Trophoblast cell (in vitro differentiated cells and primary cell): ENCODE data around the gene FAM193A.
A peak's percentile ranks its signal among the peaks of the same experiment; 100 is the strongest.
"Not testable (repeated sequence)": the region's sequence is repeated elsewhere in the genome, so short reads cannot be mapped to it uniquely, and the experiment has no call there.

ENCODE experiments used
- DNase-seq, 2 donors: peaks; one replicate each; pipeline ENCODE4 v3.0.0-alpha.2; 2016
- H2AFZ ChIP-seq: 2 replicates; pipeline ENCODE4 v1.6.1; 2013; ENCODE audit warnings: low read length, moderate library complexity, mild to moderate bottlenecking; ENCODE audit not compliant: insufficient read depth, poor library complexity
- H2AK5ac ChIP-seq: 2 replicates; pipeline ENCODE4 v1.6.1; 2013; ENCODE audit warnings: mild to moderate bottlenecking, low read length
- H2BK120ac ChIP-seq: 2 replicates; pipeline ENCODE4 v1.6.1; 2013; ENCODE audit warnings: low read length, mild to moderate bottlenecking, moderate library complexity; ENCODE audit not compliant: insufficient read depth, poor library complexity
- H2BK12ac ChIP-seq: 2 replicates; pipeline ENCODE4 v1.6.1; 2013; ENCODE audit warnings: mild to moderate bottlenecking, low read length, moderate library complexity
- H2BK5ac ChIP-seq: 2 replicates; pipeline ENCODE4 v1.6.1; 2013; ENCODE audit warnings: low read length, low read depth, moderate library complexity, mild to moderate bottlenecking; ENCODE audit not compliant: poor library complexity
- H3K14ac ChIP-seq: 2 replicates; pipeline ENCODE4 v1.6.1; 2013; ENCODE audit warnings: mild to moderate bottlenecking, low read length
- H3K18ac ChIP-seq: 2 replicates; pipeline ENCODE4 v1.6.1; 2013; ENCODE audit warnings: mild to moderate bottlenecking, low read length
- H3K23ac ChIP-seq: 2 replicates; pipeline ENCODE4 v1.6.1; 2013; ENCODE audit warnings: low read length
- H3K27ac ChIP-seq: 2 replicates; pipeline ENCODE4 v1.5.1; 2013; ENCODE audit warnings: low read depth, mild to moderate bottlenecking, inconsistent platforms, low read length, moderate library complexity
- H3K27me3 ChIP-seq: 2 replicates; pipeline ENCODE4 v1.6.1; 2013; ENCODE audit warnings: inconsistent platforms, mild to moderate bottlenecking, low read length, moderate library complexity; ENCODE audit not compliant: insufficient read depth
- H3K36me3 ChIP-seq, 2 experiments: 1 replicate in 1 of 2; 2 replicates in 1 of 2; pipeline ENCODE4 v1.6.1; 2013; ENCODE audit warnings: low read length in 2 of 2, mild to moderate bottlenecking in 2 of 2, moderate library complexity in 1 of 2; ENCODE audit not compliant: insufficient read depth in 2 of 2, control insufficient read depth in 1 of 2
- H3K4ac ChIP-seq: 2 replicates; pipeline ENCODE4 v1.6.1; 2013; ENCODE audit warnings: low read depth, mild to moderate bottlenecking, low read length, moderate library complexity
- H3K4me1 ChIP-seq, 2 experiments: 1 replicate in 1 of 2; 2 replicates in 1 of 2; pipeline ENCODE4 v1.6.1; 2013; ENCODE audit warnings: low read length in 2 of 2, mild to moderate bottlenecking in 2 of 2, moderate library complexity in 1 of 2; ENCODE audit not compliant: insufficient read depth in 2 of 2, control insufficient read depth in 1 of 2
- H3K4me2 ChIP-seq: 2 replicates; pipeline ENCODE4 v1.6.1; 2013; ENCODE audit warnings: inconsistent platforms, mild to moderate bottlenecking, low read length, moderate library complexity
- H3K4me3 ChIP-seq: 2 replicates; pipeline ENCODE4 v1.5.1; 2013; ENCODE audit warnings: mild to moderate bottlenecking, low read depth, low read length, inconsistent platforms
- H3K79me1 ChIP-seq: one replicate; pipeline ENCODE4 v1.6.1; 2013; ENCODE audit warnings: low read length
- H3K79me2 ChIP-seq: 2 replicates; pipeline ENCODE4 v1.6.1; 2013; ENCODE audit warnings: low read length, mild to moderate bottlenecking; ENCODE audit not compliant: control insufficient read depth, insufficient read depth, poor library complexity
- H3K9ac ChIP-seq: 2 replicates; pipeline ENCODE4 v1.6.1; 2013; ENCODE audit warnings: mild to moderate bottlenecking, low read length
- H3K9me3 ChIP-seq: 2 replicates; pipeline ENCODE4 v1.6.1; 2013; ENCODE audit warnings: low read depth, mild to moderate bottlenecking, control low read depth, inconsistent platforms, low read length; ENCODE audit not compliant: insufficient read depth
- H4K12ac ChIP-seq: 2 replicates; pipeline ENCODE4 v1.6.1; 2013; ENCODE audit warnings: low read depth, mild to moderate bottlenecking, low read length, moderate library complexity
- H4K8ac ChIP-seq: 2 replicates; pipeline ENCODE4 v1.6.1; 2013; ENCODE audit warnings: low read depth, mild to moderate bottlenecking, low read length, moderate library complexity
- H4K91ac ChIP-seq: one replicate; pipeline ENCODE4 v1.6.1; 2013; ENCODE audit warnings: low read depth, mild to moderate bottlenecking, low read length, moderate library complexity
- WGBS: extraction: QIAGEN DNeasy Blood & Tissue Kit; methylation state at CpG from one replicate; pipeline ENCODE4 v1.1.7; 2013; ENCODE audit warnings: missing lambda C conversion rate; ENCODE audit not compliant: insufficient read length, insufficient coverage; ENCODE audit errors: extremely low coverage; 5-methylcytosine and 5-hydroxymethylcytosine counted together

The FAM193A gene

DNA sequence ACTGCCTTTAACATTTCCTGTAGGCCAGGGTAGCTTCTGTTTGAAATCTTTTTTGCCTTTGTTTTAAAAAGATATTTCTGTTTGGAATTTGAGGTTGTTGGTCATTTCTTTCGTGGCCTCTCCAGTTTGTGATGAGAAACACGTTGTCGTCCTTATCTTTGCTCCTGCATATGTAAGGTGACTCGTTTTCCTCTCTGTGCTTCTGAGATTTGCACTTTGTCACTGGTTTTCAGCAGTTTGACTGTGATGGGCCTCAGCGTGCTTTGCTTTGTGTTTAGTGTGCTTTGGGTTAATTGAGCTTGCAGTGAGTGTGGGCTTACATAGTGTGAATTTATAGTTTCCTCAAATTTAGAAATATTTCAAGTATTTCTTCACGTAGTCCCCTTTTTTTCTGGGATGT is 81.5 kb downstream of the FAM193A start:
- no peak overlapping the region for H2BK5ac ChIP-seq
- H3K14ac ChIP-seq = no peak overlapping the region
- no peak overlapping the region for H3K27ac ChIP-seq
- H3K36me3 ChIP-seq = no peaks in the 10 kb centered on the region
- no CpG with 5 or more reads among the region's 6 CpGs for WGBS
- H3K79me2 ChIP-seq = peaks cover 2% of the 10 kb centered on the region
- no peak overlapping the region for H2AK5ac ChIP-seq
- no peak overlapping the region for H2AFZ ChIP-seq
- H3K4me3 ChIP-seq = no peak overlapping the region
- no peak overlapping the region for H3K9ac ChIP-seq
- H3K79me1 ChIP-seq = no peaks in the 10 kb centered on the region
- no peak overlapping the region for H4K12ac ChIP-seq
- no peaks in the 10 kb centered on the region for H3K27me3 ChIP-seq
- H3K4me2 ChIP-seq = no peak overlapping the region
- H3K23ac ChIP-seq = peak overlapping the region; percentile 46
- H3K18ac ChIP-seq = no peak overlapping the region
- no peak overlapping the region for H4K8ac ChIP-seq
- H3K4me1 ChIP-seq = peaks cover 0 to 2% of the 10 kb centered on the region in 2 experiments
- no peak overlapping the region for H2BK120ac ChIP-seq
- DNase-seq = no peak
- no peak overlapping the region for H4K91ac ChIP-seq
- H3K9me3 ChIP-seq = no peaks in the 10 kb centered on the region
- no peak overlapping the region for H3K4ac ChIP-seq
- H2BK12ac ChIP-seq = no peak overlapping the region

DNA sequence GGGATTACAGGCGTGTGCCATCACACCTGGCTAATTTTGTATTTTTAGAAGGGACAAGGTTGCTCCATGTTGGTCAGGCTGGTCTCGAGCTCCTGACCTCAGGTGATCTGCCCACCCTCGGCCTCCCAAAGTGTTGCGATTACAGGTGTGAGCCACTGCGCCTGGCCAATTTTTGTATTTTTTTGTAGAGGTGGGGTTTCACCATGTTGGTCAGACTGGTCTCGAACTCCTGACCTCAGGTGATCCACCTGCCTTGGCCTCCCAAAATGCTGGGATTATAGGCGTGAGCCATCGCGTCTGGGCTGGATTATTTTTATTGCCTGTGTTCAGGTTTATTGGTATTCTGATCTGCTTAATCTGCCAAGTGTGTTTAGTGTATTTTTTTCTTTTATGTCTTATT is 82.3 kb downstream of the FAM193A start:
- H3K27ac ChIP-seq, H3K18ac ChIP-seq, H3K14ac ChIP-seq, H3K4me3 ChIP-seq, H2BK12ac ChIP-seq, H3K79me1 ChIP-seq, H2AFZ ChIP-seq, H4K8ac ChIP-seq, H3K4ac ChIP-seq, H3K9ac ChIP-seq, H3K23ac ChIP-seq, H3K79me2 ChIP-seq, H2BK5ac ChIP-seq, H2AK5ac ChIP-seq, H3K4me1 ChIP-seq, H3K27me3 ChIP-seq, H3K36me3 ChIP-seq, H4K91ac ChIP-seq, H3K4me2 ChIP-seq, H2BK120ac ChIP-seq, DNase-seq, H4K12ac ChIP-seq, H3K9me3 ChIP-seq: not testable (repeated sequence)
- no CpG with 5 or more reads among the region's 9 CpGs for WGBS

DNA sequence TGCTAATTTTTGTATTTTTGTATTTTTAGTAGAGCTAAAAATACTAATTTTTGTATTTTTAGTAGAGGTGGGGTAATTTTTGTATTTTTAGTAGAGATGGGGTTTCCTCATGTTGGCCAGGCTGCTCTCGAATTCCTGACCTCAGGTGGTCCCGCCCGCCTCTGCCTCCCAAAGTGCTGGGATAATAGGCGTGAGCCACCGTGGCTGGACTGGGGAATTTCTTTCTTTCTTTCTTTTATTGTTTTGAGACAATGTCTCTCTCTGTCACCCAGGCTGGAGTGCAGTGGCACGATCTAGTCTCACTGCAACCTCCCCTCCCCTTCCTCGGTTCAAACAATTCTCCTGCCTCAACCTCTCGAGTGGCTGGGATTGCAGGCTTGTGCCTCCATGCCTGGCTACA is 83.0 kb downstream of the FAM193A start:
- WGBS = no CpG with 5 or more reads among the region's 8 CpGs

DNA sequence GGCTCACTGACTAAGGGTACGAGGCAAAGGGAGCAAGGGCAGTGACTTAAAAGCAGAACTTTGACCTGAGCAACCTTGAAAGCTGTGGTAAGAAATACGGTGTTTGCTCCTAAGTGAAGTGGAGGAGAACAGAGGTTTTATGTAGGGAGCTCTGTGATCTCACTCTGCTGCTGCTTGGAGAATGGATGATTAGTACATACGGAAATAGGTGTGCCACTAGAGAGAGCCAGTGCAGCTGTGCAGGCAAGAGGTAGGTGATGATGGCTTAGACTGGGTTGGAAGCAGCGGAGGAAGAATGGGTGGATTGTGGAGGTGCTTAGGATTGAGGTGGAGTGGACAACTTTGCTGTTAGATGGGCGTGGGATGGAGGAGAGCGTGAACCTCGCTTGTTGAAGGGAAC is 85.0 kb downstream of the FAM193A start:
- no peak overlapping the region for H2AFZ ChIP-seq
- H3K79me2 ChIP-seq = peaks cover 2% of the 10 kb centered on the region
- no CpG with 5 or more reads among the region's 7 CpGs for WGBS
- H2AK5ac ChIP-seq = no peak overlapping the region
- H2BK5ac ChIP-seq = no peak overlapping the region
- peaks cover 8 to 10% of the 10 kb centered on the region in 2 experiments for H3K36me3 ChIP-seq
- H3K23ac ChIP-seq = no peak overlapping the region
- H2BK12ac ChIP-seq = no peak overlapping the region
- no peak overlapping the region for H3K27ac ChIP-seq
- no peak overlapping the region for H2BK120ac ChIP-seq
- H3K14ac ChIP-seq = no peak overlapping the region
- peaks cover 0 to 2% of the 10 kb centered on the region in 2 experiments for H3K4me1 ChIP-seq
- H4K91ac ChIP-seq = no peak overlapping the region
- H3K9me3 ChIP-seq = no peaks in the 10 kb centered on the region
- no peak overlapping the region for H3K18ac ChIP-seq
- H4K8ac ChIP-seq = no peak overlapping the region
- H3K27me3 ChIP-seq = no peaks in the 10 kb centered on the region
- no peak for DNase-seq
- H3K79me1 ChIP-seq = no peaks in the 10 kb centered on the region
- H3K9ac ChIP-seq = no peak overlapping the region
- no peak overlapping the region for H3K4ac ChIP-seq
- no peak overlapping the region for H3K4me2 ChIP-seq
- no peak overlapping the region for H4K12ac ChIP-seq
- no peak overlapping the region for H3K4me3 ChIP-seq

More for the DNA sequence above, 83.0 kb downstream of the FAM193A start:
- Histone ChIP-seq H3K4me1 (peaks cover 0 to 2% of the 10 kb centered on the region in 2 experiments), H3K27me3 (no peaks in the 10 kb centered on the region), H3K18ac (no peak overlapping the region), H3K79me2 (peaks cover 2% of the 10 kb centered on the region), H4K8ac (no peak overlapping the region), H3K4ac (peak overlapping the region; percentile 8), H3K79me1 (no peaks in the 10 kb centered on the region), H2BK120ac (no peak overlapping the region), H3K36me3 (no peaks in the 10 kb centered on the region), H3K9ac (no peak overlapping the region), H3K23ac (no peak overlapping the region), H2AK5ac (no peak overlapping the region), H3K4me3 (no peak overlapping the region), H4K91ac (no peak overlapping the region), H2AFZ (no peak overlapping the region), H2BK5ac (no peak overlapping the region), H3K27ac (no peak overlapping the region), H4K12ac (no peak overlapping the region), H3K14ac (no peak overlapping the region), H2BK12ac (no peak overlapping the region), H3K4me2 (no peak overlapping the region), H3K9me3 (no peaks in the 10 kb centered on the region)
- DNase-seq = no peak
